NB4 (cell line): ENCODE measurements around the gene CCDC81.

Experiments used
- CTCF ChIP-seq: IDR thresholded peaks from one replicate; pipeline ENCODE4 v1.5.1; 2012; ENCODE audit warnings: low read depth, low read length
- POLR2A ChIP-seq: IDR thresholded peaks from 2 replicates; pipeline ENCODE4 v1.6.1; 2011; ENCODE audit warnings: mild to moderate bottlenecking; ENCODE audit not compliant: insufficient read length; ENCODE audit errors: extremely low read depth

GRCh38 chr11:86395061-86395551, 20.4 kb downstream of the CCDC81 start:
- TF ChIP-seq CTCF = no peak
- TF ChIP-seq POLR2A = no peak
